GM12878 (cell line): ENCODE results near the gene LITAF. TPM values are rescaled to one million over a fixed set of nuclear protein-coding genes. Genes with fewer than 3 reads are reported as not detected.

Experiments
- BHLHE40 ChIP-seq, 2 experiments: fragments of 450-650 bp in 1 of 2; IDR thresholded peaks; 2 replicates each; pipeline ENCODE4 v1.6.1; 2011 to 2017; ENCODE audit warnings: low read depth in 2 of 2, borderline replicate concordance in 1 of 2, improper control_type of control experiment in 1 of 2, low read length in 1 of 2, mild to moderate bottlenecking in 1 of 2
- CBX3 ChIP-seq: fragments of 200-600 bp; sonication (generic); IDR thresholded peaks from 2 replicates; pipeline ENCODE4 v1.6.1; 2016; ENCODE audit warnings: low read depth, borderline replicate concordance
- EED ChIP-seq: sonication (generic); IDR thresholded peaks from 2 replicates; pipeline ENCODE4 v1.6.1; 2016; ENCODE audit warnings: antibody characterized with exemption, low read depth
- ESRRA ChIP-seq: IDR thresholded peaks from 2 replicates; pipeline ENCODE4 v1.6.1; 2012; ENCODE audit warnings: mild to moderate bottlenecking, low read length, improper control_type of control experiment
- FOS ChIP-seq: IDR thresholded peaks from 3 replicates; pipeline ENCODE4 v1.6.1; 2011; ENCODE audit warnings: borderline replicate concordance; ENCODE audit not compliant: insufficient read length; ENCODE audit errors: extremely low read depth
- HDAC2 ChIP-seq: fragments of 200-600 bp; sonication (generic); IDR thresholded peaks from 2 replicates; pipeline ENCODE4 v1.6.1; 2017
- JUND ChIP-seq: IDR thresholded peaks from 2 replicates; pipeline ENCODE4 v1.6.1; 2012; ENCODE audit warnings: low read depth, mild to moderate bottlenecking, low read length, improper control_type of control experiment, moderate library complexity
- KDM1A ChIP-seq: fragments of 200-600 bp; sonication (generic); IDR thresholded peaks from 2 replicates; pipeline ENCODE4 v1.6.1; 2016; ENCODE audit warnings: borderline replicate concordance
- MXI1 ChIP-seq: fragments of 150-350 bp; IDR thresholded peaks from 2 replicates; pipeline ENCODE4 v1.6.1; 2011; ENCODE audit warnings: low read depth, mild to moderate bottlenecking, inconsistent platforms, low read length, improper control_type of control experiment
- NFIC ChIP-seq: IDR thresholded peaks from 2 replicates; pipeline ENCODE4 v1.6.1; 2012; ENCODE audit warnings: low read depth, mild to moderate bottlenecking, inconsistent platforms, low read length, moderate library complexity
- NR2F1 ChIP-seq: fragments of 450-650 bp; conservative IDR thresholded peaks from 2 replicates; pipeline ENCODE4 v1.6.1; 2017; ENCODE audit warnings: mild to moderate bottlenecking
- NRF1 ChIP-seq: conservative IDR thresholded peaks from 2 replicates; pipeline ENCODE4 v1.6.1; 2011; ENCODE audit warnings: mild to moderate bottlenecking, low read depth, low read length, improper control_type of control experiment
- RFX5 ChIP-seq: IDR thresholded peaks from 2 replicates; pipeline ENCODE4 v1.6.1; 2011; ENCODE audit warnings: low read depth, low read length, improper control_type of control experiment
- RUNX3 ChIP-seq: IDR thresholded peaks from 2 replicates; pipeline ENCODE4 v1.6.1; 2012; ENCODE audit warnings: low read length, inconsistent platforms
- SPI1 ChIP-seq: IDR thresholded peaks from 2 replicates; pipeline ENCODE4 v1.6.1; 2011; ENCODE audit warnings: low read depth, mild to moderate bottlenecking, low read length, moderate library complexity, borderline replicate concordance; ENCODE audit not compliant: insufficient read depth
- SUZ12 ChIP-seq: fragments of 200-600 bp; sonication (generic); IDR thresholded peaks from one replicate; pipeline ENCODE4 v1.6.1; 2018; ENCODE audit warnings: antibody characterized with exemption, mild to moderate bottlenecking; ENCODE audit not compliant: unreplicated experiment
- ZNF384 ChIP-seq: IDR thresholded peaks from 2 replicates; pipeline ENCODE4 v1.6.1; 2012; ENCODE audit warnings: low read depth, mild to moderate bottlenecking, low read length, improper control_type of control experiment, borderline replicate concordance
- polyA plus RNA-seq, 11 experiments: library from polyadenylated mRNA; depleted of rRNA in 4 of 11; unstranded in 6 of 11; stranded (reverse) in 5 of 11; fragments of >200 nt; fragmentation: Nextera tagmentation in 4 of 11; fragmentation: Illumina TruSeq in 1 of 11; extraction: Ambion mirVana in 4 of 11; extraction: Trizol in 1 of 11; gene quantifications; 1 replicate in 1 of 11; 2 replicates in 10 of 11; pipeline versions ENCODE4 v1.2.1 to v1.2.3, GENCODE V29; 2011 to 2016; ENCODE audit warnings: inconsistent platforms in 2 of 11, missing spikeins in 2 of 11, low read depth in 1 of 11
- total RNA-seq, 4 experiments: library from RNA; depleted of rRNA in 3 of 4; stranded (reverse); fragments of >200 nt in 3 of 4; fragmentation: Illumina TruSeq in 1 of 4; extraction: Trizol in 1 of 4; gene quantifications; 2 replicates each; pipeline versions ENCODE4 v1.2.1 to v1.2.3, GENCODE V29; 2013 to 2021
- TF ChIP-seq, protein P1 (sequence below): IDR thresholded peaks from 2 replicates; pipeline ENCODE4 v1.6.1; 2011; ENCODE audit warnings: mild to moderate bottlenecking, low read depth, low read length, moderate library complexity; ENCODE audit not compliant: insufficient replicate concordance
- TF ChIP-seq, protein P2 (sequence below): IDR thresholded peaks from 2 replicates; pipeline ENCODE4 v1.6.1; 2012; ENCODE audit warnings: low read depth, low read length, improper control_type of control experiment
- TF ChIP-seq, protein P3 (sequence below): fragments of 450-650 bp; IDR thresholded peaks from 2 replicates; pipeline ENCODE4 v1.6.1; 2017; ENCODE audit warnings: mild to moderate bottlenecking
- TF ChIP-seq, protein P4 (sequence below): fragments of 450-650 bp; formaldehyde crosslinking; IDR thresholded peaks from 2 replicates; pipeline ENCODE4 v1.4.0; 2022; ENCODE audit warnings: mild to moderate bottlenecking, moderate library complexity
- TF ChIP-seq, protein P5 (sequence below): fragments of 450-650 bp; IDR thresholded peaks from 2 replicates; pipeline ENCODE4 v1.6.1; 2014; ENCODE audit warnings: mild to moderate bottlenecking

Gene LITAF
- total and polyA plus RNA-seq, 10 of the 15 experiments (the other 5 are each of a cell fraction or from before 2014, with no cell fraction given), result 99.2 to 211 (median 147) TPM

DNA sequence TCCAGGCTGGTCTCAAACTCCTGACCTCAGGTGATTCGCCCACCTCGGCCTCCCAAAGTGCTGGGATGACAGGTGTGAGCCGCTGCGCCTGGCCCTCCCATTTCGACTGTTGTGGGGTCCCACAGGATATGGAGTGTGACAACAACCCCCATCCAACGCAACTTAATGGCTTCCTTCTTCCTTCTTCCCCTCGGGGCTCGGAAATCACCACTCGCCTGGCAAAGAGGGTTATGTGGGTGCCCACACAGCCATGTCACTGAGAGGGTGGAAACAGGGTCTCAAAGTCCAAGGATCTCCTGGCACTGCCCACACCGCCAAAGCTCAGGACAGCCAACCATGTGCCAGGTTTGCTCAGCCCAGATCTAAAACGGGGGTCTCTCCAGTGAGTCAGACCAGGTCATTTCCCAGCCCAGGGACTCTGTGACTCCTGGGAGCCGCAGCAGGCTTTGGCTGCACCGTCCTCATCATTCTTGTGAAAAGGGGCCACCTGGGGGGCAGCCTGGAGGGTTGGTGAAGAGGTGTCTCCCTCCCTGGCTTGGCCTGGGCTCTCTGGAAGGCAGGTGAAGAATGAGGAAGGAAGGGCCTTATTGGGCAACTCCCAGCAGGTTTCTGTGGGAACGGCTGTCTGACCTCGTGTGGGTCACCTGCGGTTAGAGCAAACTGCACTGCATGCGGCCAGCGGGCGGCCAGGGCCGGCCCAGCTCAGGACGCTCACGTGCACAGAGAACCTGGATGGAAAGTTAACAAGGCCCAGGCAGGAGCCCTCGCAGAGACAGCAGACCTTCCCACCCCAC is 25.3 kb upstream of the LITAF start (continued):
- TF ChIP-seq, protein P1, sequence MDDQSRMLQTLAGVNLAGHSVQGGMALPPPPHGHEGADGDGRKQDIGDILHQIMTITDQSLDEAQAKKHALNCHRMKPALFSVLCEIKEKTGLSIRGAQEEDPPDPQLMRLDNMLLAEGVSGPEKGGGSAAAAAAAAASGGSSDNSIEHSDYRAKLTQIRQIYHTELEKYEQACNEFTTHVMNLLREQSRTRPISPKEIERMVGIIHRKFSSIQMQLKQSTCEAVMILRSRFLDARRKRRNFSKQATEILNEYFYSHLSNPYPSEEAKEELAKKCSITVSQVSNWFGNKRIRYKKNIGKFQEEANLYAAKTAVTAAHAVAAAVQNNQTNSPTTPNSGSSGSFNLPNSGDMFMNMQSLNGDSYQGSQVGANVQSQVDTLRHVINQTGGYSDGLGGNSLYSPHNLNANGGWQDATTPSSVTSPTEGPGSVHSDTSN, result no peak
- TF ChIP-seq MXI1 (no peak), NFIC (no peak), RFX5 (no peak), SUZ12 (no peak), BHLHE40 (IDR thresholded peaks at IDR 0.05; ENCODE audit: borderline replicate concordance in 1 of 2, low read depth in 2 of 2, low read length in 1 of 2) (peak; percentile 92 to 95), SPI1 (0 out of 2 replicates have a peak, but pooled peaks have one; percentile 2), ZNF384 (no peak), RUNX3 (peak; percentile 80), EED (no peak), NRF1 (no peak), HDAC2 (no peak), ESRRA (no peak), JUND (no peak), FOS (no peak), KDM1A (no peak), CBX3 (no peak), NR2F1 (peak; percentile 78)
- TF ChIP-seq, protein P2, sequence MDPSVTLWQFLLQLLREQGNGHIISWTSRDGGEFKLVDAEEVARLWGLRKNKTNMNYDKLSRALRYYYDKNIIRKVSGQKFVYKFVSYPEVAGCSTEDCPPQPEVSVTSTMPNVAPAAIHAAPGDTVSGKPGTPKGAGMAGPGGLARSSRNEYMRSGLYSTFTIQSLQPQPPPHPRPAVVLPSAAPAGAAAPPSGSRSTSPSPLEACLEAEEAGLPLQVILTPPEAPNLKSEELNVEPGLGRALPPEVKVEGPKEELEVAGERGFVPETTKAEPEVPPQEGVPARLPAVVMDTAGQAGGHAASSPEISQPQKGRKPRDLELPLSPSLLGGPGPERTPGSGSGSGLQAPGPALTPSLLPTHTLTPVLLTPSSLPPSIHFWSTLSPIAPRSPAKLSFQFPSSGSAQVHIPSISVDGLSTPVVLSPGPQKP, result peak; percentile 18; the same call in 1 of the 2 replicates
- TF ChIP-seq, protein P3, sequence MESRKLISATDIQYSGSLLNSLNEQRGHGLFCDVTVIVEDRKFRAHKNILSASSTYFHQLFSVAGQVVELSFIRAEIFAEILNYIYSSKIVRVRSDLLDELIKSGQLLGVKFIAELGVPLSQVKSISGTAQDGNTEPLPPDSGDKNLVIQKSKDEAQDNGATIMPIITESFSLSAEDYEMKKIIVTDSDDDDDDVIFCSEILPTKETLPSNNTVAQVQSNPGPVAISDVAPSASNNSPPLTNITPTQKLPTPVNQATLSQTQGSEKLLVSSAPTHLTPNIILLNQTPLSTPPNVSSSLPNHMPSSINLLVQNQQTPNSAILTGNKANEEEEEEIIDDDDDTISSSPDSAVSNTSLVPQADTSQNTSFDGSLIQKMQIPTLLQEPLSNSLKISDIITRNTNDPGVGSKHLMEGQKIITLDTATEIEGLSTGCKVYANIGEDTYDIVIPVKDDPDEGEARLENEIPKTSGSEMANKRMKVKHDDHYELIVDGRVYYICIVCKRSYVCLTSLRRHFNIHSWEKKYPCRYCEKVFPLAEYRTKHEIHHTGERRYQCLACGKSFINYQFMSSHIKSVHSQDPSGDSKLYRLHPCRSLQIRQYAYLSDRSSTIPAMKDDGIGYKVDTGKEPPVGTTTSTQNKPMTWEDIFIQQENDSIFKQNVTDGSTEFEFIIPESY, result no peak
- TF ChIP-seq, protein P4, sequence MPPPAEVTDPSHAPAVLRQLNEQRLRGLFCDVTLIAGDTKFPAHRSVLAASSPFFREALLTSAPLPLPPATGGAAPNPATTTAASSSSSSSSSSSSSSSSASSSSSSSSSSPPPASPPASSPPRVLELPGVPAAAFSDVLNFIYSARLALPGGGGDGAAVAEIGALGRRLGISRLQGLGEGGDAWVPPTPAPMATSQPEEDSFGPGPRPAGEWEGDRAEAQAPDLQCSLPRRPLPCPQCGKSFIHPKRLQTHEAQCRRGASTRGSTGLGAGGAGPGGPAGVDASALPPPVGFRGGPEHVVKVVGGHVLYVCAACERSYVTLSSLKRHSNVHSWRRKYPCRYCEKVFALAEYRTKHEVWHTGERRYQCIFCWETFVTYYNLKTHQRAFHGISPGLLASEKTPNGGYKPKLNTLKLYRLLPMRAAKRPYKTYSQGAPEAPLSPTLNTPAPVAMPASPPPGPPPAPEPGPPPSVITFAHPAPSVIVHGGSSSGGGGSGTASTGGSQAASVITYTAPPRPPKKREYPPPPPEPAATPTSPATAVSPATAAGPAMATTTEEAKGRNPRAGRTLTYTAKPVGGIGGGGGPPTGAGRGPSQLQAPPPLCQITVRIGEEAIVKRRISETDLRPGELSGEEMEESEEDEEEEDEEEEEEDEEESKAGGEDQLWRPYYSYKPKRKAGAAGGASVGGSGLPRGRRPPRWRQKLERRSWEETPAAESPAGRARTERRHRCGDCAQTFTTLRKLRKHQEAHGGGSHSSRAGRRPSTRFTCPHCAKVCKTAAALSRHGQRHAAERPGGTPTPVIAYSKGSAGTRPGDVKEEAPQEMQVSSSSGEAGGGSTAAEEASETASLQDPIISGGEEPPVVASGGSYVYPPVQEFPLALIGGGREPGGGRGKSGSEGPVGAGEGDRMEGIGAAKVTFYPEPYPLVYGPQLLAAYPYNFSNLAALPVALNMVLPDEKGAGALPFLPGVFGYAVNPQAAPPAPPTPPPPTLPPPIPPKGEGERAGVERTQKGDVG (CRISPR knock-in tag), result no peak
- TF ChIP-seq, protein P5, sequence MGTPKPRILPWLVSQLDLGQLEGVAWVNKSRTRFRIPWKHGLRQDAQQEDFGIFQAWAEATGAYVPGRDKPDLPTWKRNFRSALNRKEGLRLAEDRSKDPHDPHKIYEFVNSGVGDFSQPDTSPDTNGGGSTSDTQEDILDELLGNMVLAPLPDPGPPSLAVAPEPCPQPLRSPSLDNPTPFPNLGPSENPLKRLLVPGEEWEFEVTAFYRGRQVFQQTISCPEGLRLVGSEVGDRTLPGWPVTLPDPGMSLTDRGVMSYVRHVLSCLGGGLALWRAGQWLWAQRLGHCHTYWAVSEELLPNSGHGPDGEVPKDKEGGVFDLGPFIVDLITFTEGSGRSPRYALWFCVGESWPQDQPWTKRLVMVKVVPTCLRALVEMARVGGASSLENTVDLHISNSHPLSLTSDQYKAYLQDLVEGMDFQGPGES, result no peak
